Brain pericyte (primary cell): ENCODE data around the gene ATXN1.
"Not testable (repeated sequence)": the region's sequence is repeated elsewhere in the genome, so short reads cannot be mapped to it uniquely, and the experiment has no call there.

Source experiments
- DNase-seq: peaks from one replicate; pipeline ENCODE4 v3.0.0-alpha.2; 2012; ENCODE audit warnings: low read depth, low spot score

The ATXN1 gene

DNA sequence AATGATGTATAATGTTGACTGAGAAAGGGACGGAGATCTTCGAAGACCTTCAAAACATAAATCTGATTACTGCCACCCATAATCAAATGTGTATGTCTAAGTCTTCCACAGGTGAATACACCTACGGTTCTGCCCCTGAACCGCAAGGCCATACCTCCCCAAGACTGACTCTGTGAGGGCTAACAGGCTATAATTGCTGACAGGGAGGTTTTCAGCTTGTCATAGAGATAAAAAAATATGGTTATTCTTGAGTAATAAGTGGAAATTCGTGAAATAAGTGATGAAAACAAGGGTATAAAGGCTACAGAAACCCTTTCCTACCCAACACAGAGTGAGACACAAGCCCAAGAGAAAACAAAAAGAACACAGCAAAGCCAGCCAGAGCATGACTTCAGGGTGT lies 188.9 kb downstream of the ATXN1 start:
- no peak for DNase-seq

DNA sequence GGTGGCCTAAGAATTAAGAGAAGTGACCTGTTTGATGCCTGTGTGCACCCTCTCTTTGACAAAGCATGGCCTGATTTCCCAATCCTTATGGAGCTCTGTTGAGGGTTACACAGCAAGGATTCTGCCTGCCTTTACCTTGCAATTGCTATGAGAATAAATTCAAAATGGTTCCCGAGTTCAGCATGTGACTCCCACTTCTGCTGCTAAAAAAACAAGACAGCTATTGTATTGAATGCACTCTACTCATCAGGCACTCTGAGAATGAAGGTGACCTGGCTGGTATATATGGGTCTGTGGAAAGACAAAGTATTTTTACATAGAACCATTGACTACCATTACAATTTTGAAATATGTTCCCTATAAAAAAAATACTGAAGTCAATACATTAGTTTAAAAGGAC lies 190.3 kb downstream of the ATXN1 start:
- DNase-seq, result no peak

DNA sequence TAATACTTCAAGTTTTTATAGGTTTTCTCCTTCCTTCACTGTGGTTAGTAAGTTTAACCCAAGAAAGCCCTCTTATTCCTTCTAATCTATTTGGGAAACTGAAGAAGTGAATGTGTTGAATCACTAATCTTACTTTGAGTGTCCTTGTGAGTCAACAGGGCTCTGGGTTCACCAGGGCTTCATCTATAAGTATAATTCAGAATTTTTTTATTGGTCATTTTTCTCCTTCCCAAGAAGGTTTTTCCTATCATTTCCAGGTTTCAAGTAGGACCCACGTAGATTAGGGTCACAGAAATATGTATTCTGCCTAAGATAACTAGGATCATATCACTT lies 191.1 kb downstream of the ATXN1 start:
- DNase-seq, result no peak

DNA sequence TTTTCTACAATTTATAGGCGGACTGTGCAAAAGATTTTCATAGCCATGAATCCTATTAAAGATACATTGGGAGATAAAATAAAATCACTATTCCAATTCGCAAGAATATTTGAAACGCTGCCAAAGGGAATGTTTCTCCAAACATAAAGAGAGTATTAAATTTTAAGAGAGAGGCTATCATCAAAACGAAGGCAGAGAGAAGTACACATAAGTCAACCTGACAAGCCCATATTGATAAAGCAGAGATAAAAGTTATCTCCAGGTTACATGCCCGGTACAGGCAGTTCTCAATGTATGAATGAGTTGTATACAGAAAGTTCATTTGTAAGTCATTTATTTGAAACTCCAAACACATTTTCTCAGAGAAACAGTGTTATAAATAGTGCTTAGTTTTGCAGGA lies 193.1 kb downstream of the ATXN1 start:
- no peak for DNase-seq

DNA sequence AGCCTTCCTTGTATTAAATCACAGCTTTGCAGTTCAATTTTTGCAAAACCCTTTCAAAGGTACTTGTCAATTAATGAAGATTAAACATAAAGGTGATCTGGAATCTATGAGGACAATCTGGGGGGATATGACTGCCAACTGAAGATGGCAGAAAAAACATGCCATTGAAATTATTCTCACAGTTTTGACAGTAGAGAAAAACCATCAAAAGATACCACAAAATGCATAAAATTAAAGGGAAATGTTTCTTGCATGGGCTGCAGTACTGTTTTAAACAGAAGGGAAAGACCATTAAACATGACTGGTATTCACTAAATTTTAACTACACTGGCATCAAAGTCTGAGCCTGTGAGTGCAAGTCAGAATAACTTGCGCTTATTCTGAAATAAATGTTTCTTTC lies 194.2 kb downstream of the ATXN1 start:
- no peak for DNase-seq

DNA sequence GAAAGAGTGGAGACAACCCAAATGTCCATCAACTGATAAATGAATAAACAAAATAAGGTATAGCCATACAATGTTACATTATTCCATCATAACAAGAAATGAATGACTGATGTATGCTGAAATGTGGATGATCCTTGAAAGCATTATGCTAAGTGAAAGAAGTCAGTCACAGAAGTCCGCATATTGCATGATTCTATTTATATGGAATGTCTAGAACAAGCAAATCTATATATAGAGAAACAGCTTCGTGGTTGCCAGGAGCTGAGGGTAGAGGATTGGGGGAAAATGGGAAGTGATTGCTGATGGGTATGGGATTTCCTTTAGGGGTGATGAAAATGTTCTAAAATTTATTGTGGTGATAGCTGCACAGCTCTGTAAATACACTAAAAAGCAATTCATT lies 196.8 kb downstream of the ATXN1 start:
- no peak for DNase-seq

DNA sequence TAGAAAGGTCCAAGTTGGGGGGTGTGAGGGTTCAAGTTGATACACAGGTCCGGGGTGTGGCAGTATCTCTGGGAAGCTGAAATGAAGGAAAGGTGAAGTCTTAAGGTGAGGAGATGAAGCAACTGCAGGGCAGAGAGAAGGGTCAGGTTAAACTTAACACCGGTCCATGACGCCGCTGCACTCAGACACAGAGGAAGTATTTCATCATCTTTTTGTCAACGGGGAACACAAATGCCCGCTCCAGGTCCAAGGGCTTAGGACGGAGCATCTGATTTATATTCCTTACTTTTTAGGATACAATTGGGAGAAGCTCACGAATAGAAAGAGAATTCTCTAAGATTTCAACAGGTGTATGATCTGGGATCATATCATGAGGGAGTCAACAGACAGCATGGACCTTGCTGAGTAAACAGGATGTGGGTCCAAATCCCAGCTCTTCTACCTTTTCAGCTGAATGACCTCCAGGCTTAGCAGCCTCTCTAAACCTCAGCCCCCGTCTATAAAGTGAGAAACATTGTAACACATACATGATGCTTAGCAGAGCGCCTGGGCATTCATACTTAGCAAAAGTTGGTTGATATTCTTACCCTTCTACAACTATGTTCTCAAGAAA lies 197.5 kb downstream of the ATXN1 start:
- DNase-seq, result no peak

DNA sequence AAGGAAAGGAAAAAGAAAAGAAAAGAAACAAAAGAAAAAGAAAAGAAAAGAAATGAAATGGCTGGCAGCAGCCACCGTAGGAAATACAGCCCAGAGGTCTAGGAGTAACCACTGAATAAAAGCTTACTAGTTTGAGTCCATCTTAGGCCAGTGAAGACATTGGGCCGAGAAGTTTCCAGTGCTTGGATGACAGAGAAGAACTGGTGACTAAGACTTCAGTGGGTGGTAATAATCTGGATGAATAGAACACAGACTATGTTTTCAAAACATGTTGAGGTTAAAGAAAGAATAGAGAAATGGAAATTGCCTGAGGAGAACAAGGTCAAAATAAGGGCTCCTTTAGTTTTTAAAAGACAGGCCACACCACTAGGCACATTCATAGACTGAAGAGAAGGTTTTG lies 198.8 kb downstream of the ATXN1 start:
- DNase-seq, result no peak

DNA sequence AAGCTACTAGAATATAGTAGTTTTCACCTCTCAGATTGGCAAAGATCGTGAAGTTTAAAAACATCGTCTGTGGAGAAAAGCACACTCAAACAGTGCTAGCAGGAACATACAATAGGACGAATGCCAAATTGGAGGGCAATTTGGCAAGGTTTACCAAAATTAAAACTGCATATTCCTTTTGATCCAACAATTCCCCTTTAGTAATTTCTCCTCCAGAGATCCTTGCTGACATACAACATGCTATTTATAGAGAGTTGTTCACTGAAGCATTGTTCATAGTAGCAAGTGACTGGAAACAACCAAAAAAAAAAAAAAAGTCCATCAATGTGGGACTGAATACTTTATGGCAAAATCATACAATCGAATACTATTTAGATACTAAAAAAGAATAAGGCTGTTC lies 202.2 kb downstream of the ATXN1 start:
- DNase-seq, result no peak

DNA sequence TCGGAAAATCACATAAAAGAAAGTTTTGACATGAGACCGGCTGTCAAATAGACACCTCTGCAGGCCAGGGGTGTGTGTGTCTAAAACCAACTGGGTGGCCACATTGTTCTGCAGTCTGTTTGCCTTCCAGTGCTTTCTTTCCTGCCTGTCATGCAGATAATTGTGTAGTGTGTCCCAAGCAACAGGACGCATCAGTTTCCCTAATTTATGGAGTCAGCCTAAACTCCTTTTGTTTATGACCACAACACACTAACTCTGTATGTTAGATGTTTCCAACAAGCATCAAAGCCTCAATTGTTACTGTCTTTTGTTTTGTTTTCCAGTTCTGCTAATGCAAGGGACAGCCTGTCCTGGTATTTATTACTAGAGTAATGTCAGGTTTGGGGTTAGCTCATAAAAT lies 205.7 kb downstream of the ATXN1 start:
- DNase-seq, result no peak

DNA sequence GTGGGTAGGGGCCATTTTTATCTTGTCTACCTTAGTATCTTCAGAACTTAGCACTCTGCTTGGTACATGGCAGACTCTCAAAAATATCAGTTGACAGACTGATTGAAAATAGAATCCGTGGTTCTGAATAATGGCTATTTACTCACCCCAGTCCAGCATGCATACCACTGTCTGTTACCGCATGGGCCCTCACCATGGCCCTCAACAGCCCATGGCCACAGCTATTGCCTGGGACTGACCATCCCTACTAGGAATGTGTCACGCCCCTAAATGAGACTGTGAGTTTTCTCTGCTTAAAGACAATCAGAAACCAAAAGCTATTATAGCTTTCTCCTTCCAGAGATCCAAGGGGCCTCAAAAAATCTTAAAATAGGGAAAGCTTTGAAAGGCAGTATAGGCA lies 207.7 kb downstream of the ATXN1 start:
- DNase-seq, result no peak

DNA sequence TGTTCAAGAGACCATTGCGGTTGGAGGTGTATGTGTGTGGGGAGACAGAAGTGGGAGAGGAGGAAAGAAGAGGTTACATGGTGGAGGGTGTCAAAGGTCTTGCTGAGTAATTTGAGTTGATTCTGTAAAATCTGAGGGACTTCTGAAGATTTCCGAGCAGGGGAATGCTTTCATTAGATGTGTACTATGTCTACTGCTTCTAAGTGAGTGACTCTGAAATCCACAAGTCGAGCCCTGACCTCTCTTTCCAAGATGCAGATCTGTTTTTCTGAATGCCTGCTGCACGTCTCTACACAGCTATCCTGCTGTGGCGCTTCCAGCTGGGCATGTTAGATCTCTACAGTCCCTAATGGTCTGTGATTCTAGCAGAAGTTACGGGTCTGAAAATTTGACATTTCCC lies 209.8 kb downstream of the ATXN1 start:
- peak; percentile 47 for DNase-seq

DNA sequence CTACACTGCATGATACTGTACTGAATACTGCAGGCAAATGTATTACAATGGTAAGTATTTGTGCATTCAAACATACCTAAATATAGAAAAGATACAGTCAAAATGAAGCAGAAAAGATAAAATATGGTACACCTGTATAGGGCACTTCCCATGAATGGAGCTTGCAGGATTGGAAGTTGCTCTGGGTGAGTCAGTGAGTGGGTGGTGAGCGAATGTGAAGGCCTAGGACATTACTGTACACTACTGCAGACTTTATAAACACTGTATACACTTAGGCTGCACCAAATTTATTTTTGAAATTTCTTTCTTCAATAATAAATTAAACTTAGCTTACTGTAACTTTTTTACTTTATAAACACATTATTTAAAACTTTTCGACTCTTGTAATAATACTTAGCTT lies 213.1 kb downstream of the ATXN1 start:
- DNase-seq, result no peak

DNA sequence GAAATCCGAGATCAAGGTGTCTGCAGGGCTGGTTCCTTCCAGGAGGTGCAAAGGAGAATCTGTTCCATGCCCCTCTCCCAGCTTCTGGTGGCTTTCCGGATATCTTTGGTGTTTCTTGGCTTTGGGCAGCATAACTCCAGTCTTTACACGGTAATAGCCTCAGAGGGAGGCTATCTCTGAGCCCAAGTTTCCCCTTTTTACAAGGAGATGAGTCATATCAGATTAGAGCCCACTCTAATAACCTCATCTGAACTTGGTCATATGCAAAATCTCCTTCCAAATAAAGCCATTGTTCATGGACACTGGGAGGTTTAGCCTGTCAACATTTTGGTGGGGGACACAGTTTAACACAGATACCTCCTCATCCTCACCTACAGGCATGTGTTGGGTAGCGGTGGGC lies 213.7 kb downstream of the ATXN1 start:
- no peak for DNase-seq

DNA sequence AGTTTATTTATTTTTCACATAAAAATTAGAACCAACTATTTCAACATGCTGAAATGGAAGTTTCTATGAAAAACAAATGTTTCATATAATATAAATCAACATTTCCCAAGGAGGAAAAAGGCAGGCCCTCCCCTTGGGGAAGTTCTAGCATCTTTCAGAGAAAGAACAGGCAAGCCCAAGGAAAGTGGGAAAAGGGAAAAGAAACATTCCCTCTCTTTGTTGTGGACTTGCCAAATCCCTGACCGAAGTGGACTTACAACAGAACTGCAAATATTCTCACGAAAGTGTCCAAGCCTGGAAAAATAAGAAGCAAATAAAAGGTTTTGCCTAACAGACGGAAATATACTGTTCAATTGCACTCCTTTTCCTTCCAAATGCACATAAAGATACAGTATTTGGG lies 214.4 kb downstream of the ATXN1 start:
- DNase-seq, result no peak

DNA sequence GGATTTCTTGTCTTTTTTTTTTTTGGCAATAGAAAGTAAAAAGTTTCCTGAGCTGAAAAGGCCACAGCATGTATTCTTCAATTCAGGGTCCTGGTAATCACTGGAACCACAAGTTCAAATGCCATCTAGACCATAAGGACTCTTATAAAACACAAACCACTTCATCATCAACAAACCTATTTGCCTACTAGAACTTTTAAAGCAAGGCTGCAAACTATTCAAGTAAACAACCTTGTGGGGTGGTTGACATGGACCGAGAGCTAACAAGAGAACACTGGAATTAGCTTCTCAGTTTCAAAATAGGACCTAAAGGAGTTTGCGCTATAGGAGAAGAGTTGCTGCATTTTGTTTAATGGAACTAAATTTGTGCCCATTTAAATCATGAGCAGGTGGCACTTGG lies 215.9 kb downstream of the ATXN1 start:
- DNase-seq, result no peak

DNA sequence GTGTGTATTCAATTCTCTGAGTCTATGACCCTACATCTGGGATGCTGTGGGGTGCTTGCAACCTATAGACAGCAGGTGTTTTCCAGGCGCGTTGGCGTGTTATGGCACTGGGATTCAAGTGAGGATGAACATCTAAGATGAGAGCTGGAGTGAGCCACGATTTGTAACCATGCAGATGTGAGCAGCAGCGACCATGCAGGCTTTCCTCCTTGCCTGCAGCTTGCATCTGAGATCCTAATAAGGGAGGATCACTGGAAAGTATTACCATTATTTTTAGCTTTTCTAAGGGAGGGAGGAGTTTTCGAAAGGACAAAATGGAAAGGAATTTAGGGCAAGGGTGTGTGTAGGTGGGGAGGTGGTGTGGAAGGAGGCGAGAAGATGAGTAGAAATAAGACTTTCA lies 216.7 kb downstream of the ATXN1 start:
- no peak for DNase-seq

DNA sequence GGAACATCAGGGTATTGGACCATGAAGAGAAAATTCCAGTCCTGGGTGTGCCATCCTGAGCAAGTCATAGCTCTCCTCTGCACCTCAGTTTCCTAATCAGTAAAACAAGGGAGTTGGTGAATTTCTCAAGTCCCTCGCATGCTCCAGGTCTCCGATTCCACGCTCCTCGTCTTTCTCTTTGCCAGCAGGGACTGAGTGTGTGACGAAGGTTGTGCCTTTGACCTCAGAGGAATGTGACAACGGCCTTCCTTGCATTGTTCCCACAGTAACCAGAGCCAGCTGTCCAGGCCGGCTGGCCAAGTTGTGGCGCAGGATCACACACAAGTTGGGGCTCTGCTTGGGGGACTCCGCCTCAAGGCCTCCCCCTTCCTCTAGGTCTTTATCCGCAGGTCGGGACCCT lies 217.3 kb downstream of the ATXN1 start:
- peak; percentile 8 for DNase-seq

DNA sequence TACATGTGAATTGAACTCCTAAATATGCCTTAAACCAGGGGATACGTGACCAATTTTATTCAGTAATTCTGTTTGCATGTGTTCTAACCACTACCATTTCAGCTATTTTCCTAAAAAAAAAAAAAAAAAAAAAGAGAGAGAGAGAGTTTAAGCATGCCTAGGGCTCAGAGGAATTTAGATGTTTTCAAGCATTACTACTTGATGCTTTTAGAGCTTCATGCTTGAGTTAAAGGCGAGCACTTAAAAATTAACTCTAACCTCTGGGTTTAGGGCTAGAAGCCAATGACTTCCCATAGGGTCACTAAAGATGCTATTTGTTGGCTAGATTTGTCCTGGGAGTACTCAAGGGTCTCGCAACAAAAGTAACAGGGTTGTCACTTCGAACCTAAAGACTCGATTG lies 217.7 kb downstream of the ATXN1 start:
- no peak for DNase-seq

DNA sequence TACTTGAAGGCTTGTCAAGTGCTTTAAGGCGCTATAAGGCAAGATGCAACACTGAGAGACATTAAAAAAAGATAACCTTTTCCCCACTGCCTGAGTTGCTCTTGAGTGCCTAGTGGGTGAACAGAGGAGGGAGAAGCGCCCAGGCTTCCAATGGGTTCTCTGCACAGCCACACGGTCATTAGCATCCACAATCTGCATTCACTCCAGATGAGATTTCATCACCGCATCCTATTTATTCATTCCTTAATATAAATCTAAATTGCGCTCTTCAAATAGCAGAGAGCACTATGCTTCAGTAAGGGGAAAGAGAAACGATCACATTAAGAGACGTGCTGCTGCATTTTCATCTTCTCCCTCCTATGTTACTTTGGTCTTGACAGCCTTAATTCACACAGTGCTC lies 219.2 kb downstream of the ATXN1 start:
- no peak for DNase-seq

DNA sequence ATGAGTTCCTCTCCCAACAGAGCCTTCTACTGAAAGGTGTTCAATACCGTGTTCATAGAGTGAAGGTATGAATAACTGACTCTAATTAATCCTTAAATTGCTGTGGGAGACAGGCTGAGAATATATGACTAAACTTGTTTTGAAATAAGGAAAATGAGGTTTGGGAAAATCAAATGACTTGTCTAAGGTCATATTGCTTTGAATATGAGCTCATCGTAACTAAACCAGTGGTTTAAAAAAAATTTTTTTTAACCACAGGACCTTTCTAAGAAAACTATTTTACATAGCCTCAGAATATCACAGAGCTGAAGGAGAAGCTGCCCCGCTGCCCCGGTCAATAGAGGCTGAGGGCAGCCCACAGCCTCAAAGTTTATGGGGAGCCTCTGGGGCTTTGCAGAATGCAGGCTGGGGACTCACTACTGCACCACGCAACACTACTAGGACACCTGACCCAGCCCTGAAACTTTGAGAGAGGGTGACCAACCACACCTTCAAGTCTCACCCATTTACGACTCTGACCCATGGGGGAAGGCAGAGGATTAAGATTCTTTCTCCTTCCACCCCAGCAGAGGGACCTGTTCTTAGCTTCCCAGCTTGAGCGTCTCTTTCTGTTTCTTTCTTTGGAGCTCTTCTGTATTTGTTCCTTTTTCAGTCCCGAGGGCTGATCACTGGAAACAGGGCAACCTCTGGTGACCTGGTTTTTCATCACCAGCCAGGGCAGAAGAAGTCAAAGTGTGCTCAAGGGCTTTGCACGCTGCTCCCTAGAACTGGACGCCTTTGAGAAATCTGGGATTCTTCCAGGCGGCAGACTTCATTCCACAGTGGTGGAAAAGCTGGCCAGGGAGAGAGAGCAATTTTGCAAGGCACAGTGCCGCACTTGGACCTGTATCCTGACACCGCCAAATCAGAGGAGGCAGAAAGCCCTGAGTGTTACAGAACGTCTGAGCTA lies 220.2 kb downstream of the ATXN1 start:
- DNase-seq, result no peak

DNA sequence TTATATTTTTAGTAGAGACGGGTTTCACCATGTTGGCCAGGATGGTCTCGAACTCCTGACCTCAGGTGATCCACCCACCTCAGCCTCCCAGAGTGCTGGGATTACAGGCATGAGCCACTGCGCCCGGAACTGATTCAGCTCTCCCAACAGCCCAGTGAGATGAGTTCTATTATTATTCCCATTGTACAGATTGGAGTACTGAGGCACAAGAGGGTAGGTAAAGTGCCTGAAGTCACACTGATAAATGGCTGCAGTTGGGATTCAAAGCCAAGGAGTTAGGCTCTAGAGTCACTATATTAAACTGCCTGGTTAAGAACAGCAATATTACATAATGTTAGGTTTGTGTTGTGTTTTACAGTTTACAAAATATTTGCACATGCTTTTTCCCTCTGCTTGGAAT lies 220.9 kb downstream of the ATXN1 start:
- DNase-seq, result not testable (repeated sequence)

DNA sequence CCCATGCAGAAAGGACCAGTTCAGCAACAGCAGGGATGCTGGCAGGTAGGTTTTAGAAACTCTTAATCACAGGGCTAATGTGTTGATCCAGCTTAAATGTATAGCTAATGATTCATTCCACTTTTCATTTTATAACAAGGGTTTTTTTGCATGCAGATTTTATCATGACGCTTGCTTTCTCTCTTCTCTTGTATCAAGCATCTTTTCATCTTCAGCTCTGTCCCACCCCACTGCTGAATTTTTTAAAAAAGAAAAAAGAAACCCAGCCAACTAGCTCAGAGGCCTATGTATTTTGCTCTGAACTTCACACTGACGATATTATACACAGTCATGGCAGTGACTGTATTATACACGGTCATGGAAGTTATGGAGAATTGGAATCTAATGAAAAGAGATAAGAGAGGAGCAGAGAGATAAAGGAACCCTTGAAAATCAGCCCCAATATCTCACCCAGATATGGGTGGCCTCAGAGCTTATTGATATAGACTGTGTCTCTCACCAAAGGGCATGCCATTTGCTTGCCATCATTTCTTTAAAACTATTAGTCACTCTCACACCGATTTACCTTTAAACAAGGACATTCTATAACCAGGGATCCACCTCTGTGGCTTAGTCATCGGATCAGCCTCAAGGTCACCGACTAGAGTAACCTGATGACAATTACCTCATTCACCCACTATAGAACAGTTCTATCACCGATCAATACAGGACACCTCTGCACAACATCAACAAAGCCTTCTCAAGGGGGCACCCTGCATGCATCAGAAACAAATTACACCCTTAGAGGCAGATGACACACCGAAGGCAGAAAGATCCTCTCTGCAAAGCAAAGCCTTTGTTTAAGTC lies 222.0 kb downstream of the ATXN1 start:
- no peak for DNase-seq
